ENCODE measurements around the gene LBX1.
A peak's percentile ranks its signal among the peaks of the same experiment; 100 is the strongest.

DNA sequence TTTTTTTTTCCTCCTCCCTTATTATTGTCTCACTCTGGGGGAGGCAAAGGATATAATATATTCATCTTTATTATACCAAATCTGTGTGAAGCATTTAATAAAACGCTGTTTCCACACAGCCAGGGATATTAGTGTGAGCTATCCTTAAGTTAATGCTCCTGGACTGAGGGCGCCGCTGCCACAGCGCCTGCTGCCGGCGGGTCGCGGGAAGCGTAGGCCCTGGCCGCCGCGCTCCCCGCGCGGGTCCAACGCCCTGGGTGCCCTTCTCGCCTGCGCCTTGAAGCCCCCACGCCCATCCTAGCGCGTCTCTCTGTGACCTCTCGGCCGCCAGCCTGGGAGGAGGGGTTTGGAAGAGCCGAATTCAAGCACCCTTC is 9.5 kb upstream of the LBX1 start:
- TF ChIP-seq, protein P1, sequence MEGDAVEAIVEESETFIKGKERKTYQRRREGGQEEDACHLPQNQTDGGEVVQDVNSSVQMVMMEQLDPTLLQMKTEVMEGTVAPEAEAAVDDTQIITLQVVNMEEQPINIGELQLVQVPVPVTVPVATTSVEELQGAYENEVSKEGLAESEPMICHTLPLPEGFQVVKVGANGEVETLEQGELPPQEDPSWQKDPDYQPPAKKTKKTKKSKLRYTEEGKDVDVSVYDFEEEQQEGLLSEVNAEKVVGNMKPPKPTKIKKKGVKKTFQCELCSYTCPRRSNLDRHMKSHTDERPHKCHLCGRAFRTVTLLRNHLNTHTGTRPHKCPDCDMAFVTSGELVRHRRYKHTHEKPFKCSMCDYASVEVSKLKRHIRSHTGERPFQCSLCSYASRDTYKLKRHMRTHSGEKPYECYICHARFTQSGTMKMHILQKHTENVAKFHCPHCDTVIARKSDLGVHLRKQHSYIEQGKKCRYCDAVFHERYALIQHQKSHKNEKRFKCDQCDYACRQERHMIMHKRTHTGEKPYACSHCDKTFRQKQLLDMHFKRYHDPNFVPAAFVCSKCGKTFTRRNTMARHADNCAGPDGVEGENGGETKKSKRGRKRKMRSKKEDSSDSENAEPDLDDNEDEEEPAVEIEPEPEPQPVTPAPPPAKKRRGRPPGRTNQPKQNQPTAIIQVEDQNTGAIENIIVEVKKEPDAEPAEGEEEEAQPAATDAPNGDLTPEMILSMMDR (IDR thresholded peaks at IDR 0.05) = peak; percentile 58
- TF ChIP-seq EZH2 (IDR thresholded peaks at IDR 0.05; ENCODE audit: borderline replicate concordance, insufficient read depth, low read depth, low read length, poor library complexity, severe bottlenecking) = no peak
